ENCODE measurements around the gene UBASH3B.

UBASH3B gene

DNA sequence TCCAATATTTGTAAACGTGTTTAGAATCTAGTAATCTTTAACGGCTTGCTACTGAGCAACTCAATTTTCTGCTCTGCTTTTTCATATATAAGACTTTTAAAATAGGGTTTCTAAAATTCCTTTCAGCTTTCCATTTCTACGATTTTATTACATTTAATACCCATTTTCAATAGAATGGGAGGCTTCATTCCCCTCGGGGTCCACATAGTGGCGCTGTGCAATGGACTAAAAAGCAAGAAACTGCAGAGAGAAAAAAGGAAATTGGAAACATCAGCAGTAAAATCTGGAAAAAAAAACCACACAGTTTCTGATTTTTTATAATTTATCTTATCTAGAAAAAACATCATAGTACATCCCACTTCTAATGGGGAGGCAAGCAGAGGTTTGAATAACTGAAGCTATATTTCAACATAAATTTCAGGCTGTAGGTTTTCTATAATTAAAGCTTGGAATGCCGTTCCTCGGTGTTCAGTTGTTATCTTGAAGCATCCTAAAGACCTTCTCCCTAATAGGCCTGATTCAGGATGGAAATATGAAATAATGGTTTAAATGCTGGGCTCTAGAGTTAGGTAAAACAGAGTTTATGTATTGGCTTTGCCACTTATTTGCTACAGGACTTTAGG is 208.3 kb downstream of the UBASH3B start:
- peak; percentile 55 to 83 for DNase-seq
